D721Med (cell line): ENCODE measurements around the gene GIPR.

Source experiments
- DNase-seq: peaks from one replicate; pipeline ENCODE4 v3.0.0; 2011; ENCODE audit warnings: low spot score; ENCODE audit not compliant: insufficient read length
- FAIRE-seq: peaks from 2 replicates; lab custom pipeline; 2011; peaks lifted over from hg19 to GRCh38; lab: Jason Lieb, UNC
- CTCF ChIP-seq: IDR thresholded peaks from 2 replicates; pipeline ENCODE4 v1.5.1; 2012; ENCODE audit warnings: mild to moderate bottlenecking, control low read depth; ENCODE audit not compliant: insufficient read depth; ENCODE audit errors: missing control alignments

The GIPR gene

GRCh38 chr19:45729800-45730290 lies 61.8 kb downstream of the GIPR start:
- no peak for FAIRE-seq
- TF ChIP-seq CTCF, result no peak
- DNase-seq, result no peak

GRCh38 chr19:45730368-45731288 lies 62.6 kb downstream of the GIPR start, which contains the start of gene FBXO46:
TSS of gene FBXO46 (minus strand) at chr19:45730896. CDS start at chr19:45713495, 17,401 bp downstream.
- FAIRE-seq, result no peak
- TF ChIP-seq CTCF, result peak; percentile 15

More at GRCh38 chr19:45730368-45731288, 62.6 kb downstream of the GIPR start, which contains the start of gene FBXO46:
- DNase-seq, result peak; percentile 94
